ENCODE results near the gene STAG1.

- TF ChIP-seq CTCF (IDR thresholded peaks at IDR 0.05): no peak
- TF ChIP-seq ZFX (IDR thresholded peaks at IDR 0.05; ENCODE audit: borderline replicate concordance): no peak
These were observed 400.8 kb downstream of the STAG1 start for GRCh38 chr3:136351351-136351750.

Data from 22Rv1 (cell line).